Measurements from ENCODE around the gene GPHN. TPM values are rescaled to one million over a fixed set of nuclear protein-coding genes. Genes with fewer than 3 reads are reported as not detected.

The GPHN gene
- total RNA-seq, 1 donor from 2014 or later: 32.1 TPM

GRCh38 chr14:66853311-66853710, 345.4 kb downstream of the GPHN start:
- peaks cover 10% of the 10 kb centered on the region for H3K9me3 Mint-ChIP-seq
- H3K4me1 Mint-ChIP-seq: peaks cover 3% of the 10 kb centered on the region
- H3K4me3 Mint-ChIP-seq: no peak overlapping the region
- TF ChIP-seq, protein P1, sequence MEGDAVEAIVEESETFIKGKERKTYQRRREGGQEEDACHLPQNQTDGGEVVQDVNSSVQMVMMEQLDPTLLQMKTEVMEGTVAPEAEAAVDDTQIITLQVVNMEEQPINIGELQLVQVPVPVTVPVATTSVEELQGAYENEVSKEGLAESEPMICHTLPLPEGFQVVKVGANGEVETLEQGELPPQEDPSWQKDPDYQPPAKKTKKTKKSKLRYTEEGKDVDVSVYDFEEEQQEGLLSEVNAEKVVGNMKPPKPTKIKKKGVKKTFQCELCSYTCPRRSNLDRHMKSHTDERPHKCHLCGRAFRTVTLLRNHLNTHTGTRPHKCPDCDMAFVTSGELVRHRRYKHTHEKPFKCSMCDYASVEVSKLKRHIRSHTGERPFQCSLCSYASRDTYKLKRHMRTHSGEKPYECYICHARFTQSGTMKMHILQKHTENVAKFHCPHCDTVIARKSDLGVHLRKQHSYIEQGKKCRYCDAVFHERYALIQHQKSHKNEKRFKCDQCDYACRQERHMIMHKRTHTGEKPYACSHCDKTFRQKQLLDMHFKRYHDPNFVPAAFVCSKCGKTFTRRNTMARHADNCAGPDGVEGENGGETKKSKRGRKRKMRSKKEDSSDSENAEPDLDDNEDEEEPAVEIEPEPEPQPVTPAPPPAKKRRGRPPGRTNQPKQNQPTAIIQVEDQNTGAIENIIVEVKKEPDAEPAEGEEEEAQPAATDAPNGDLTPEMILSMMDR (IDR thresholded peaks at IDR 0.05; ENCODE audit: unreplicated experiment): no peak
- H3K27ac Mint-ChIP-seq: no peak overlapping the region
- DNase-seq (ENCODE audit: low spot score in 2 of 2, unreplicated experiment in 2 of 2): no peak
- H3K36me3 Mint-ChIP-seq: no peaks in the 10 kb centered on the region
- no peaks in the 10 kb centered on the region for H3K27me3 Mint-ChIP-seq (ENCODE audit: low read depth)

DNA sequence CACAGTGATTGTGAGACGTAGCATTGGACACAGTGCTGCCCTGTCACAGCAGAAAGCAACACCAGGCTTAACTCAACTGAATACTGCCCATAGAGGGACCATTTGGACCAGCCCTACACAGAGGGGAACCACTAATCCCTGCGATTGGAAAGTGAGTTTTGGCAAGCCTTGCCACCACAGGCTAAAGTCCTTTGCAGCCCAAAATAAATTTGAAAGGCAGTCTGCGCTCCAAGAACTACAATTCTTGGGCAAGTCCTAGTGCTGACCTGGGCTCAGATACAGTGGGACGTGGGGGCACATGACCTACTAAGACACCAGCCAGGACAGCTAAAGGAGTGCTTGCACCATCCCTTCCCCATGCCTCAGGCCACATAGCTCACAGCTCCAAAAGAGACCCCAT, 349.9 kb downstream of the GPHN start:
- TF ChIP-seq, protein P1 (IDR thresholded peaks at IDR 0.05; ENCODE audit: unreplicated experiment): no peak
- H3K4me3 Mint-ChIP-seq: no peak overlapping the region
- no peaks in the 10 kb centered on the region for H3K27me3 Mint-ChIP-seq (ENCODE audit: low read depth)
- no peak for DNase-seq (ENCODE audit: low spot score in 2 of 2, unreplicated experiment in 2 of 2)
- no peak overlapping the region for H3K27ac Mint-ChIP-seq
- peaks cover 16% of the 10 kb centered on the region for H3K36me3 Mint-ChIP-seq
- H3K9me3 Mint-ChIP-seq: peaks cover 45% of the 10 kb centered on the region
- H3K4me1 Mint-ChIP-seq: peaks cover 3% of the 10 kb centered on the region

- H3K9me3 Mint-ChIP-seq: peaks cover 54% of the 10 kb centered on the region
- H3K27ac Mint-ChIP-seq: no peak overlapping the region
- no peak for DNase-seq (ENCODE audit: low spot score in 2 of 2, unreplicated experiment in 2 of 2)
- TF ChIP-seq, protein P1 (IDR thresholded peaks at IDR 0.05; ENCODE audit: unreplicated experiment): no peak
- H3K36me3 Mint-ChIP-seq: peaks cover 20% of the 10 kb centered on the region
- H3K27me3 Mint-ChIP-seq (ENCODE audit: low read depth): no peaks in the 10 kb centered on the region
- H3K4me3 Mint-ChIP-seq: no peak overlapping the region
- H3K4me1 Mint-ChIP-seq: no peaks in the 10 kb centered on the region
These were observed 351.2 kb downstream of the GPHN start for GRCh38 chr14:66859063-66859671.

- TF ChIP-seq, protein P1 (IDR thresholded peaks at IDR 0.05; ENCODE audit: unreplicated experiment): no peak
- H3K27me3 Mint-ChIP-seq (ENCODE audit: low read depth): no peaks in the 10 kb centered on the region
- H3K36me3 Mint-ChIP-seq: peaks cover 13% of the 10 kb centered on the region
These were observed 373.6 kb downstream of the GPHN start for GRCh38 chr14:66881596-66881995.

DNA sequence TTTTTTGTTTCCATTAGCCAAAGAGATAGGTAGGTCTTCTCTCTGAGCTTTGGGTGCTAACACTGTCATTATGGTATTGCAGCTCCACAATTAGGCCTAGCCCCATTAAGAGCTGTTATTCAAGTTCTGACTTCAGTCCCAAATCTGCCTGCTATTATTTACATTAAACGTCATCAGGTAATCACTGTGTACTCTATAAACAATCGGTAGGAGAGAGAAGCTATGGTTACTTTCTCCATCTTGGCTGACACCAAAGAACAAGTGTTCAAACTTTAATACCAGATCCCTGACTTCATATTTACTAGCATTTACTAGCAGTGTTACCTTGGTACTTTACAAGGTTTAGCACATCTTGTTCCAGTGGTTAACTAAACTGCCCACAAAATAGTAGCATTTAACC, 376.2 kb downstream of the GPHN start:
- Mint-ChIP-seq H3K27ac (no peak overlapping the region), H3K36me3 (peaks cover 19% of the 10 kb centered on the region), H3K9me3 (peaks cover 15% of the 10 kb centered on the region), H3K4me1 (no peaks in the 10 kb centered on the region), H3K27me3 (ENCODE audit: low read depth) (no peaks in the 10 kb centered on the region), H3K4me3 (no peak overlapping the region)
- DNase-seq (ENCODE audit: low spot score in 2 of 2, unreplicated experiment in 2 of 2): no peak
- TF ChIP-seq, protein P1 (IDR thresholded peaks at IDR 0.05; ENCODE audit: unreplicated experiment): no peak

More at GRCh38 chr14:66881596-66881995, 373.6 kb downstream of the GPHN start:
- no peaks in the 10 kb centered on the region for H3K4me1 Mint-ChIP-seq
- no peak for DNase-seq (ENCODE audit: low spot score in 2 of 2, unreplicated experiment in 2 of 2)
- peaks cover 20% of the 10 kb centered on the region for H3K9me3 Mint-ChIP-seq
- no peak overlapping the region for H3K27ac Mint-ChIP-seq
- no peak overlapping the region for H3K4me3 Mint-ChIP-seq

Measured in mesothelial cell of epicardium (in vitro differentiated cells).